Measurements from ENCODE around the gene EXOC4.
"Not testable (repeated sequence)": the region's sequence is repeated elsewhere in the genome, so short reads cannot be mapped to it uniquely, and the experiment has no call there.

The EXOC4 gene

GRCh38 chr7:134040988-134041387 lies 788.1 kb downstream of the EXOC4 start:
- DNase-seq (ENCODE audit: low spot score): no peak

GRCh38 chr7:134041477-134041876 lies 788.6 kb downstream of the EXOC4 start:
- no peak for DNase-seq (ENCODE audit: low spot score)

- no peak for DNase-seq (ENCODE audit: low spot score)
Observed at GRCh38 chr7:134042307-134042706, 789.4 kb downstream of the EXOC4 start.

- DNase-seq (ENCODE audit: low spot score): no peak
Observed at GRCh38 chr7:134044682-134045081, 791.8 kb downstream of the EXOC4 start.

- DNase-seq (ENCODE audit: low spot score): no peak
Observed at GRCh38 chr7:134045716-134046115, 792.8 kb downstream of the EXOC4 start.

- DNase-seq (ENCODE audit: low spot score): no peak
Observed at GRCh38 chr7:134046594-134047128, 793.8 kb downstream of the EXOC4 start.

- no peak for DNase-seq (ENCODE audit: low spot score)
Observed at GRCh38 chr7:134047675-134048074, 794.8 kb downstream of the EXOC4 start.

GRCh38 chr7:134048166-134048565 lies 795.3 kb downstream of the EXOC4 start:
- DNase-seq (ENCODE audit: low spot score): no peak

- no peak for DNase-seq (ENCODE audit: low spot score)
Observed at GRCh38 chr7:134051020-134051419, 798.1 kb downstream of the EXOC4 start.

- no peak for DNase-seq (ENCODE audit: low spot score)
Observed at GRCh38 chr7:134056816-134057215, 803.9 kb downstream of the EXOC4 start.

GRCh38 chr7:134058521-134058920 lies 805.6 kb downstream of the EXOC4 start:
- DNase-seq (ENCODE audit: low spot score): no peak

- DNase-seq (ENCODE audit: low spot score): no peak
Observed at GRCh38 chr7:134058980-134059379, 806.1 kb downstream of the EXOC4 start.

- DNase-seq (ENCODE audit: low spot score): no peak
Observed at GRCh38 chr7:134059921-134060320, 807.0 kb downstream of the EXOC4 start.

GRCh38 chr7:134060874-134061273 lies 808.0 kb downstream of the EXOC4 start:
- no peak for DNase-seq (ENCODE audit: low spot score)

- DNase-seq (ENCODE audit: low spot score): no peak
Observed at GRCh38 chr7:134062460-134062859, 809.6 kb downstream of the EXOC4 start.

GRCh38 chr7:134065415-134065814 lies 812.5 kb downstream of the EXOC4 start:
- no peak for DNase-seq (ENCODE audit: low spot score)

GRCh38 chr7:134067164-134067563 lies 814.3 kb downstream of the EXOC4 start:
- DNase-seq (ENCODE audit: low spot score): no peak

GRCh38 chr7:134068670-134069069 lies 815.8 kb downstream of the EXOC4 start:
- no peak for DNase-seq (ENCODE audit: low spot score)

- no peak for DNase-seq (ENCODE audit: low spot score)
Observed at GRCh38 chr7:134069187-134069586, 816.3 kb downstream of the EXOC4 start.

GRCh38 chr7:134070673-134071072 lies 817.8 kb downstream of the EXOC4 start:
- no peak for DNase-seq (ENCODE audit: low spot score)

GRCh38 chr7:134071355-134072331 lies 818.8 kb downstream of the EXOC4 start:
- DNase-seq (ENCODE audit: low spot score): no peak

GRCh38 chr7:134073276-134073675 lies 820.4 kb downstream of the EXOC4 start:
- DNase-seq (ENCODE audit: low spot score): no peak

- DNase-seq (ENCODE audit: low spot score): no peak
Observed at GRCh38 chr7:134075799-134076198, 822.9 kb downstream of the EXOC4 start.

- not testable (repeated sequence) for DNase-seq (ENCODE audit: low spot score)
Observed at GRCh38 chr7:134077560-134077959, 824.7 kb downstream of the EXOC4 start.
